Measurements from ENCODE around the gene RASGEF1B.
A peak's percentile ranks its signal among the peaks of the same experiment; 100 is the strongest.

Gene RASGEF1B

DNA sequence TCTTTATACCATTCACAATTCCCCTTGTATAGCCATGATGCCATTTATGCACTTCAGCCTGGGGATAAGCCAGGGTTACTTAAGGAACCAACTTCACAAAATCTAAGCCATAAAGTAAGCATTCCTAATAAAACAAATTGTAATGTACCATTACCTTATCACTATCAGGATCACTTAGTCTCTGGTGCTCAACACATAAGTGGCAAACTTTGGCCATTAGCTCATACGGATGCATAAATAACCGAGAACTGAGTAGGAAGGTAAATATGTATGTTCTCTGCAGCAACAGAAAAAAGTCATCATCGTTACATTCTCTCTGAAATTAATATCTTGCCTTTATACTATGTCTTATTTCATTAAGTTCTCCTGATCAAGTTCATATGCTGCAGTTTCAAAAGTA, 14.4 kb downstream of the RASGEF1B start:
- TF ChIP-seq, protein P1, sequence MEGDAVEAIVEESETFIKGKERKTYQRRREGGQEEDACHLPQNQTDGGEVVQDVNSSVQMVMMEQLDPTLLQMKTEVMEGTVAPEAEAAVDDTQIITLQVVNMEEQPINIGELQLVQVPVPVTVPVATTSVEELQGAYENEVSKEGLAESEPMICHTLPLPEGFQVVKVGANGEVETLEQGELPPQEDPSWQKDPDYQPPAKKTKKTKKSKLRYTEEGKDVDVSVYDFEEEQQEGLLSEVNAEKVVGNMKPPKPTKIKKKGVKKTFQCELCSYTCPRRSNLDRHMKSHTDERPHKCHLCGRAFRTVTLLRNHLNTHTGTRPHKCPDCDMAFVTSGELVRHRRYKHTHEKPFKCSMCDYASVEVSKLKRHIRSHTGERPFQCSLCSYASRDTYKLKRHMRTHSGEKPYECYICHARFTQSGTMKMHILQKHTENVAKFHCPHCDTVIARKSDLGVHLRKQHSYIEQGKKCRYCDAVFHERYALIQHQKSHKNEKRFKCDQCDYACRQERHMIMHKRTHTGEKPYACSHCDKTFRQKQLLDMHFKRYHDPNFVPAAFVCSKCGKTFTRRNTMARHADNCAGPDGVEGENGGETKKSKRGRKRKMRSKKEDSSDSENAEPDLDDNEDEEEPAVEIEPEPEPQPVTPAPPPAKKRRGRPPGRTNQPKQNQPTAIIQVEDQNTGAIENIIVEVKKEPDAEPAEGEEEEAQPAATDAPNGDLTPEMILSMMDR (IDR thresholded peaks at IDR 0.05; ENCODE audit: insufficient read depth, low read depth, low read length, missing control alignments): no peak
- DNase-seq (ENCODE audit: low read depth): no peak
- no peak overlapping the region for H3K4me3 ChIP-seq (ENCODE audit: low read length)

DNA sequence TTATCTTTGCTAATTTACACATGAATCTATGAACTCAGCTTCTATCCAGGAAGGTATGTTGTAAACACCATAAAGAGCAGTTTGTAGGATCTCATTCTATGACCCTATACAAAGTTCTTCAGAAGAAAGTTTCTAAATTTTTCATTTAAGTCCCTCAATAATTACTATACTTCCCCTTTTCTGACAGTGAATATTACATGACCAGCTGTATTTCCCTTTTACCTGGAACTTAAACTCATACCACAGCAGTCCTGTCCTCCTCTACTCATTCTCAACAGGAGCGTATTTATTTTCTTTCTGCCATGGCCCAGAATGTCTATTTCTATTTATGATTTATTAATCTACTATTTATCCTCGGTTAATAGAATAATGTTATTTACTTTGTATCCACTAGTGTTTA, 15.8 kb downstream of the RASGEF1B start:
- no peak overlapping the region for H3K4me3 ChIP-seq (ENCODE audit: low read length)
- DNase-seq (ENCODE audit: low read depth): no peak
- TF ChIP-seq, protein P1 (IDR thresholded peaks at IDR 0.05; ENCODE audit: insufficient read depth, low read depth, low read length, missing control alignments): no peak

DNA sequence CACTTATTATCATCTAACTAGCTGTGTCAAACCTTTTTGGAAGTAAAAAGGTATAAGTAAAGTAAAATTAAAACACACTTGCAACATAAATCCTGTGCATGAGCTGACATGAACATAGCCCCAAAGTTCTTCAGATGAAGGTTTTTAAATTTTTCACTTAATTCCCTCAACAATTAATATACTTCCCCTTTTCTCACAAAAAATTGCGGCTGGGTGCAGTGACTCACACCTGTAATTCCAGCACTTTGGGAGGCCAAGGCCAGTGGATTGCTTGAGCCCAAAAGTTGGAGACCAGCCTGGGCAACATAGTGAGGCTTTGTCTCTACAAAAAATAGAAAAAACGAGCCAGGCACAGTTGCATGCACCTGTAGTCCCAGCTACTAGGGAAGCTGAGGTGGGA, 16.8 kb downstream of the RASGEF1B start:
- DNase-seq (ENCODE audit: low read depth): no peak
- TF ChIP-seq, protein P1 (IDR thresholded peaks at IDR 0.05; ENCODE audit: insufficient read depth, low read depth, low read length, missing control alignments): no peak
- H3K4me3 ChIP-seq (ENCODE audit: low read length): no peak overlapping the region

DNA sequence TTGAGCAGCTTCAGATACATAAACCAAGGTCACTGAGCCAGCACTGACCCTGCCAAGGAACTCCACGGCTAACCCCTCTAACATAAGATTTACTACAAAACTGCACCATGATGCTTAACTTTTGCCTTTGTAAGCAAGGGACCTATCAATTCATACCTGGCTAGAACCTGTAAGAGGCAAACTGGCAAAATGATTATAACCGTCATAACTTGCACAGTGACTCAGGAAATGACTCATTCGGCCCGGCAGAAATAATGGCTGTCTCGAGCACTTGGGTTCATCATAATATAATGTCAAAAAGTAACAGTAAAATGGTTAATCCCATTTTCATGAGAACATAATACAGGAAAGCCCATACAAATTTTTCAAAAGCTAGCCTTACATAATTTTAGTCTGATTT, 17.2 kb downstream of the RASGEF1B start:
- no peak overlapping the region for H3K4me3 ChIP-seq (ENCODE audit: low read length)
- peak; percentile 87 for DNase-seq (ENCODE audit: low read depth)
- TF ChIP-seq, protein P1 (IDR thresholded peaks at IDR 0.05; ENCODE audit: insufficient read depth, low read depth, low read length, missing control alignments): no peak

DNA sequence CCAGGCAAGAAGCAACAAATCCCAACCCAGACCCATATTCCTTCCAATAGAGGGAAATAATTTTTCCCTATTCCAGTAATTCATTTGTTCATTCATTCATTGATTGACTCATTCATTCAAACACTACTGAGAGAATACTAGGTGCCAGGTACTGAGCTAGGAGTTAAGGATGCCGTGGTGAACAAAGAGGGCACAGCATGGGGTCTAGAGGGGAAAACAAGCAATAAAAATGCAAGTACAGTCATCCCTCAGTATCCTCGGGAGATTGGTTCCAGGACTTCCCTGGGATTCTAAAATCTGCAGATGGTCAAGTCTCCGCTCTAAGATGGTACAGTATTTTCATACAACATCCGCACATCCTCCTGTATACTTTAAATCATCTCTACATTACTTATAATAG, 18.7 kb downstream of the RASGEF1B start:
- DNase-seq (ENCODE audit: low read depth): no peak
- TF ChIP-seq, protein P1 (IDR thresholded peaks at IDR 0.05; ENCODE audit: insufficient read depth, low read depth, low read length, missing control alignments): no peak
- no peak overlapping the region for H3K4me3 ChIP-seq (ENCODE audit: low read length)

DNA sequence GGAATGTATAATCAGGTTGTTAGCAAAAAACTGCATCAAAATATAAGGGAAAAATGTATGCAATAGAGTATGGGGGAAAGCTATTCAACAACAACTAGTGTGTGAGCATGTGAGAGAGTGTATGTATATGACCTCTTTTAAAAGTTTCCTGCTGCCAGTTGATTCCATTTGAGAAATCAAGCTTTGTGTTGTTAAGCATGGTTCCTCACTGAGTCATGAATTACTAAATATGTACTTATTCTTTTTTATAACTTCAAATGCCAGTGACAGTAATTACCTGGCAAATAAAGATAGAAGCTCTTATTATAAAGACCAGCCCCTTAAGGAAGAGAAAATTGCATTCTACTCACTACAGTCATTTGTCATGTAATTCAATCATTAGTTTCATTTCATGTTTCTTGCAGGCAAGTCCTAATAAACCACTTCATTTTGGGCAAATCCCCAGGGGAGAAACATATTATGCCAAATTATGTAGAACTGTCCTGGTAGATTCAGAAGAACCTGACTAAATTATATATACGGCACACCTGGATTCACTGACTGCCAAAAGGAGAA, 19.2 kb downstream of the RASGEF1B start:
- peak; percentile 77 for DNase-seq (ENCODE audit: low read depth)
- TF ChIP-seq, protein P1 (IDR thresholded peaks at IDR 0.05; ENCODE audit: insufficient read depth, low read depth, low read length, missing control alignments): no peak
- no peak overlapping the region for H3K4me3 ChIP-seq (ENCODE audit: low read length)

DNA sequence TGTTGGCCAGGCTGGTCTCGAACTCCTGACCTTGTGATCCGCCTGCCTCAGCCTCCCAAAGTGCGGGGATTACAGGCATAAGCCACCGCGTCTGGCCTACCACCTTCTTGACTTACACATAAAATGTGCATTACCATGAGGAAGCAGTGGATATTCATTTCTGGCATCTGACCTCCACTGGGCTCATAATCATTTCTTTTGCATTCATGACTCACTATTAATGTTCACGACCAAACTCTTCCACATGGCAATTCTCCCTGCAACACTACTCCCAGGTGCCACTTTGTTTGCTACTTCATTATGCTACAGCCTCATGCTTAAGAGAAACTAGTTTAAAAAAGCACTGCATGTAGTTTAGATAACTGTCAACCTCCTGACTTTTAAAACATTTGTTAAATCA, 22.7 kb downstream of the RASGEF1B start:
- H3K4me3 ChIP-seq (ENCODE audit: low read length): no peak overlapping the region
- peak; percentile 44 for DNase-seq (ENCODE audit: low read depth)
- TF ChIP-seq, protein P1 (IDR thresholded peaks at IDR 0.05; ENCODE audit: insufficient read depth, low read depth, low read length, missing control alignments): no peak

Data from epithelial cell of esophagus (primary cell).